ENCODE measurements around the gene FBXL7.

- no peak for TF ChIP-seq CTCF (IDR thresholded peaks at IDR 0.05)
- TF ChIP-seq POLR2A (IDR thresholded peaks at IDR 0.05): no peak
Observed at GRCh38 chr5:15600035-15600434, 100.1 kb downstream of the FBXL7 start.
